Keratinocyte (primary cell): ENCODE measurements around the gene NCK1. TPM values are rescaled to one million over a fixed set of nuclear protein-coding genes. Genes with fewer than 3 reads are reported as not detected.
"Not testable (repeated sequence)": the region's sequence is repeated elsewhere in the genome, so short reads cannot be mapped to it uniquely, and the experiment has no call there.

Source experiments
- DNase-seq: peaks from one replicate; pipeline ENCODE4 v3.0.0-alpha.2; 2011; ENCODE audit warnings: low read depth, missing footprints, low spot score
- FAIRE-seq: peaks from 2 replicates; lab custom pipeline; 2011; peaks lifted over from hg19 to GRCh38; lab: Jason Lieb, UNC
- H2AFZ ChIP-seq: 2 replicates; pipeline ENCODE4 v1.6.0; 2012; ENCODE audit warnings: low read length, control low read depth, inconsistent platforms; ENCODE audit not compliant: control insufficient read depth
- H3K27ac ChIP-seq: 2 replicates; pipeline ENCODE4 v1.5.1; 2011; ENCODE audit warnings: low read length; ENCODE audit not compliant: control insufficient read depth, insufficient read depth
- H3K27me3 ChIP-seq: 3 replicates; pipeline ENCODE4 v1.6.0; 2011; ENCODE audit warnings: low read length; ENCODE audit not compliant: control insufficient read depth, insufficient read depth; ENCODE audit errors: extremely low read depth
- H3K36me3 ChIP-seq, 2 experiments: 2 replicates in 1 of 2; 3 replicates in 1 of 2; pipeline ENCODE4 v1.5.1; 2011; ENCODE audit warnings: low read length in 2 of 2, mild to moderate bottlenecking in 1 of 2; ENCODE audit not compliant: control insufficient read depth in 2 of 2, insufficient read depth in 2 of 2; ENCODE audit errors: extremely low read depth in 1 of 2
- H3K4me1 ChIP-seq: 3 replicates; pipeline ENCODE4 v1.5.1; 2011; ENCODE audit warnings: low read length; ENCODE audit not compliant: control insufficient read depth, insufficient read depth; ENCODE audit errors: extremely low read depth
- H3K4me2 ChIP-seq: 3 replicates; pipeline ENCODE4 v1.6.0; 2011; ENCODE audit warnings: low read depth, low read length; ENCODE audit not compliant: control insufficient read depth, insufficient read depth; ENCODE audit errors: extremely low read depth
- H3K4me3 ChIP-seq, 3 experiments: fragments of 200-600 bp in 1 of 3; sonication (generic) in 1 of 3; 2 replicates in 2 of 3; 3 replicates in 1 of 3; pipeline ENCODE4 v1.5.1; 2011 to 2016; ENCODE audit warnings: low read length in 3 of 3, mild to moderate bottlenecking in 3 of 3, control low read depth in 2 of 3, inconsistent platforms in 1 of 3, low read depth in 1 of 3, mixed read lengths in 1 of 3, mixed run types in 1 of 3, moderate library complexity in 1 of 3; ENCODE audit not compliant: control insufficient read depth in 2 of 3, insufficient read depth in 2 of 3; ENCODE audit errors: extremely low read depth in 1 of 3
- H3K79me2 ChIP-seq: 2 replicates; pipeline ENCODE4 v1.6.0; 2012; ENCODE audit warnings: low read length; ENCODE audit not compliant: control insufficient read depth, insufficient read depth
- H3K9ac ChIP-seq: 3 replicates; pipeline ENCODE4 v1.6.0; 2011; ENCODE audit warnings: low read length; ENCODE audit not compliant: control insufficient read depth, insufficient read depth; ENCODE audit errors: extremely low read depth
- H3K9me1 ChIP-seq: 3 replicates; pipeline ENCODE4 v1.6.0; 2011; ENCODE audit warnings: low read length; ENCODE audit not compliant: control insufficient read depth, insufficient read depth; ENCODE audit errors: extremely low read depth
- H3K9me3 ChIP-seq: 2 replicates; pipeline ENCODE4 v1.5.1; 2012; ENCODE audit warnings: low read depth, low read length; ENCODE audit not compliant: control insufficient read depth
- H4K20me1 ChIP-seq: 3 replicates; pipeline ENCODE4 v1.6.0; 2011; ENCODE audit warnings: low read length; ENCODE audit not compliant: control insufficient read depth, insufficient read depth; ENCODE audit errors: extremely low read depth
- CTCF ChIP-seq, 3 experiments: IDR thresholded peaks in 1 of 3; conservative IDR thresholded peaks in 1 of 3; optimal IDR thresholded peaks in 1 of 3; 2 replicates in 2 of 3; 3 replicates in 1 of 3; pipeline versions ENCODE3 to v1.5.1; 2011; ENCODE audit warnings: low read length in 3 of 3, mild to moderate bottlenecking in 3 of 3, moderate library complexity in 2 of 3, control low read depth in 1 of 3, inconsistent platforms in 1 of 3; ENCODE audit not compliant: insufficient read depth in 2 of 3; ENCODE audit errors: extremely low read depth in 1 of 3
- EZH2 ChIP-seq: IDR thresholded peaks from one replicate; pipeline ENCODE4 v1.6.1; 2012; ENCODE audit warnings: inconsistent platforms, mild to moderate bottlenecking, low read length, moderate library complexity
- dilution Hi-C: fragments of 300-500 bp; cut with MboI; formaldehyde crosslinking; loops from one replicate; pipeline ENCODE4 v1.7.0; 2020; ENCODE audit warnings: low sequenced_read_pairs; ENCODE audit not compliant: extremely low pct_ligation_motif_present
- polyA plus RNA-seq, 5 experiments: library from polyadenylated mRNA; depleted of rRNA in 3 of 5; stranded (reverse) in 3 of 5; stranded (forward) in 1 of 5; unstranded in 1 of 5; fragments of >200 nt; gene quantifications; 1 replicate in 1 of 5; 2 replicates in 3 of 5; 3 replicates in 1 of 5; pipeline versions ENCODE4 v1.2.1 to v1.2.3, GENCODE V29; 2011 to 2012; ENCODE audit warnings: missing spikeins in 2 of 5, low read depth in 1 of 5, low replicate concordance in 1 of 5

NCK1 gene
- polyA plus RNA-seq, 1 donor (not counting 4 experiments of a cell fraction or from before 2014, with no cell fraction given): 57.9 TPM

GRCh38 chr3:136869282-136869681 lies 7.3 kb downstream of the NCK1 start:
- TF ChIP-seq EZH2 (no peak), CTCF (optimal IDR thresholded peaks at IDR 0.05 in 1 of 3, IDR thresholded peaks at IDR 0.05 in 1 of 3, conservative IDR thresholded peaks at IDR 0.05 in 1 of 3; ENCODE audit: extremely low read depth in 1 of 3, insufficient read depth in 2 of 3, low read length in 3 of 3) (no peak)
- Histone ChIP-seq H4K20me1 (peaks cover 3% of the 10 kb centered on the region), H2AFZ (no peak overlapping the region), H3K79me2 (peaks cover 90% of the 10 kb centered on the region), H3K9ac (no peak overlapping the region), H3K4me3 (no peak overlapping the region), H3K27me3 (no peaks in the 10 kb centered on the region), H3K9me3 (no peaks in the 10 kb centered on the region), H3K4me2 (no peak overlapping the region), H3K9me1 (no peaks in the 10 kb centered on the region), H3K36me3 (peaks cover 0 to 1% of the 10 kb centered on the region in 2 experiments), H3K27ac (no peak overlapping the region), H3K4me1 (no peaks in the 10 kb centered on the region)
- dilution Hi-C loops: no loop called here
- FAIRE-seq (no peak), DNase-seq (no peak)

GRCh38 chr3:136872258-136872657 lies 10.2 kb downstream of the NCK1 start:
- H4K20me1 ChIP-seq, H3K9me1 ChIP-seq, H3K9me3 ChIP-seq, H3K4me1 ChIP-seq, H2AFZ ChIP-seq, FAIRE-seq, H3K27ac ChIP-seq, dilution Hi-C loops, H3K4me3 ChIP-seq, DNase-seq, H3K9ac ChIP-seq, H3K4me2 ChIP-seq, H3K36me3 ChIP-seq, H3K27me3 ChIP-seq: not testable (repeated sequence)
- H3K79me2 ChIP-seq: peaks cover 79% of the 10 kb centered on the region

GRCh38 chr3:136879510-136879909 lies 17.5 kb downstream of the NCK1 start:
- dilution Hi-C loops, FAIRE-seq: not testable (repeated sequence)

More at GRCh38 chr3:136879510-136879909, 17.5 kb downstream of the NCK1 start:
- H3K27me3 ChIP-seq, DNase-seq, H3K36me3 ChIP-seq, H3K4me2 ChIP-seq, H3K4me1 ChIP-seq, H2AFZ ChIP-seq, H3K9ac ChIP-seq, H3K4me3 ChIP-seq, H3K9me3 ChIP-seq, H3K9me1 ChIP-seq, H3K27ac ChIP-seq, H4K20me1 ChIP-seq: not testable (repeated sequence)
- peaks cover 75% of the 10 kb centered on the region for H3K79me2 ChIP-seq
